Measurements from ENCODE around the gene TOR2A. TPM values are rescaled to one million over a fixed set of nuclear protein-coding genes. Genes with fewer than 3 reads are reported as not detected.

TOR2A gene
- total and polyA plus RNA-seq, 2 donors (not counting 3 experiments of a cell fraction or from before 2014, with no cell fraction given): 19.3 to 23.9 TPM

DNA sequence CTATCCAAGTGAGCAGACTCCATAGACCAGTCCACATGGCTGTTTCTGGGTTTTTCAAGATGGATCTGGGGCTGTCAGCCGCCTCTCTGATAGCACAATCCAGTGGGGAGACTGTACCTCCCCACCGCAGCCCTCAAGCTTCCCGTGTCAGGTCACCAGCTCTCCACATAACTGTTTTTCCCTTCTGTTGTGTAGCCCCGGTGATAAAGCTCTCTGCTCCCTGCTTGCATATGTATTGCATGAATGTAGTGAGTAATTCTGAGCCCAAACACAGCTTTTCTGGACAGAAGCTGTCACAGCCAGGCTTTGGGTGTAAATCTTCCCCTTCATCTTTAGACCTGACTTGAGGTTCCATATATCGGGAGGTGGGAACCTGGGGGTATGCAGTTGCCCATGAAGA lies 51.4 kb downstream of the TOR2A start:
- no peaks in the 10 kb centered on the region for H3K79me2 ChIP-seq (ENCODE audit: control insufficient read depth, insufficient read depth, low read length)
- TF ChIP-seq POLR2AphosphoS5 (IDR thresholded peaks at IDR 0.05; ENCODE audit: insufficient read depth, low read depth, low read length) (no peak), JUN (IDR thresholded peaks at IDR 0.05; ENCODE audit: borderline replicate concordance, insufficient read depth, insufficient read length, low read depth) (no peak), CTCF (IDR thresholded peaks at IDR 0.05; ENCODE audit: extremely low read depth in 1 of 2, insufficient read depth in 1 of 2, low read depth in 1 of 2, low read length in 2 of 2) (no peak), FOS (IDR thresholded peaks at IDR 0.05; ENCODE audit: borderline replicate concordance, insufficient read depth, low read length) (no peak), MYC (IDR thresholded peaks at IDR 0.05; ENCODE audit: low read depth, low read length) (no peak), POLR2A (IDR thresholded peaks at IDR 0.05; ENCODE audit: low read depth, low read length) (no peak), GATA2 (IDR thresholded peaks at IDR 0.05; ENCODE audit: insufficient read depth, insufficient read length, low read depth, low read length) (no peak), EZH2 (IDR thresholded peaks at IDR 0.05; ENCODE audit: borderline replicate concordance, low read depth, low read length, severe bottlenecking) (no peak)
- TF ChIP-seq, protein P1, sequence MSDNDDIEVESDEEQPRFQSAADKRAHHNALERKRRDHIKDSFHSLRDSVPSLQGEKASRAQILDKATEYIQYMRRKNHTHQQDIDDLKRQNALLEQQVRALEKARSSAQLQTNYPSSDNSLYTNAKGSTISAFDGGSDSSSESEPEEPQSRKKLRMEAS (IDR thresholded peaks at IDR 0.05; ENCODE audit: insufficient read depth, insufficient read length): no peak
- dilution Hi-C loops (cut with MboI; ENCODE audit: extremely low pct_ligation_motif_present, low sequenced_read_pairs) (no loop called here), intact Hi-C loops (cut with micrococcal nuclease) (no loop called here)
- no peak overlapping the region for H2AFZ ChIP-seq (ENCODE audit: low read depth, low read length)
- FAIRE-seq (no peak), DNase-seq (ENCODE audit: low read depth, low spot score) (no peak)
- H3K4me3 ChIP-seq (replicated peaks in 1 of 3; ENCODE audit: insufficient read depth in 1 of 3, low read depth in 1 of 3, low read length in 3 of 3): no peak overlapping the region
- H3K4me1 ChIP-seq (ENCODE audit: control insufficient read depth, extremely low read depth, insufficient read depth, low read length): no peaks in the 10 kb centered on the region
- peaks cover 0 to 45% of the 10 kb centered on the region in 2 experiments for H3K36me3 ChIP-seq (ENCODE audit: control insufficient read depth in 2 of 2, extremely low read depth in 1 of 2, insufficient read depth in 2 of 2, low read length in 2 of 2)
- no TSS peak for BruUV-seq (replicated peaks)
- H3K27ac ChIP-seq (ENCODE audit: insufficient read depth, low read depth, low read length): no peak overlapping the region
- H3K9ac ChIP-seq (replicated peaks; ENCODE audit: extremely low read depth, insufficient read depth, low read length): no peak overlapping the region
- no peak overlapping the region for H3K4me2 ChIP-seq (ENCODE audit: insufficient read depth, low read length)
- H4K20me1 ChIP-seq (replicated peaks; ENCODE audit: control insufficient read depth, extremely low read depth, insufficient read depth, low read length): no peaks in the 10 kb centered on the region
- no peaks in the 10 kb centered on the region for H3K9me1 ChIP-seq (replicated peaks; ENCODE audit: control insufficient read depth, extremely low read depth, insufficient read depth, low read length)
- H3K9me3 ChIP-seq (replicated peaks; ENCODE audit: control insufficient read depth, insufficient read depth, low read length): no peaks in the 10 kb centered on the region
- no peaks in the 10 kb centered on the region for H3K27me3 ChIP-seq (ENCODE audit: control insufficient read depth in 2 of 2, insufficient read depth in 2 of 2, low read length in 2 of 2)
- ChIA-PET CTCF (interaction anchor here (1.3 to 1.9 kb wide), 2 partner anchors 51 to 72 kb away, joined by 5 to 6 read pairs; partner anchors contain the start of genes STXBP1 and TOR2A), POLR2A (no interaction called here)

All from endothelial cell of umbilical vein (primary cell).